Fibroblast of skin of abdomen (primary cell): ENCODE measurements around the gene NUP210L. TPM values are rescaled to one million over a fixed set of nuclear protein-coding genes. Genes with fewer than 3 reads are reported as not detected.

Source experiments
- DNase-seq: peaks from one replicate; pipeline ENCODE4 v3.0.0-alpha.2; 2013
- polyA plus RNA-seq, 2 experiments: library from polyadenylated mRNA; unstranded; fragments of 120-200 nt; gene quantifications; one replicate each; pipeline ENCODE4 v1.2.1, GENCODE V29; 2013; ENCODE audit not compliant: insufficient read length in 2 of 2

NUP210L gene
- polyA plus RNA-seq (2013, experiment 1 of 2; ENCODE audit: insufficient read length), result not detected
- not detected for polyA plus RNA-seq (2013, experiment 2 of 2; ENCODE audit: insufficient read length)

DNA sequence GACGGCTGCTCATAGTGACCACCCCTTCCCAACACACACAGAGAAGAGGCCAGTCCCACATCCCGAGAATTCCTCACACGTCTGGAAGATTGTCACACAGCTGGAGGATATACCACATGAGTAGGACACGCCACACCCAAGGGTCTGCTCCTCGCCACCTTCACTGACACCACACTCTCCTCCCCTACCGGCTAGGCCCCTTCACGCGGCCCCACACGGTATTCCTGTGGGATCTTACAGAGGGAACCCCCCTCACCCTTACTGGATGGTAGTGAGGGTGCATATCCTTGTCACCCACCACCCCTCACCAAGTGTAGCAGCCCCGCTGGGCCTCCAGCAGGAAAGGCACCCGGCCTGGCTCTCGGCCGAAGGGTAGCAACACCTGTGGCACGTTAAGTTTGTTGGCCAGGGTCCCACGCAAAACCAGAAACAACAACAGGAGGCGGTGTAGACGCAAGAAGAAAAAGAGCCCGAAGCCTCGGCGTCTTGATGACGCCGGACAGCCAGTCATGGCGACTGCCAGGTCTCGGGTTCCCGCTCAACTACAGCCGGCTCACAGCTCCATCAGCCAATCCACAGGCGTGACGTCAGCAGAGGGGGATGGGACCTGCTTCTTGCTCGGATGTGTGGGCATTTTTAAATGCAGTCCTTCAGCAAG lies at the start of gene NUP210L:
TSS of gene NUP210L (minus strand) at position 540 of the 658 bp plus-strand sequence.
- peak; percentile 10 for DNase-seq

DNA sequence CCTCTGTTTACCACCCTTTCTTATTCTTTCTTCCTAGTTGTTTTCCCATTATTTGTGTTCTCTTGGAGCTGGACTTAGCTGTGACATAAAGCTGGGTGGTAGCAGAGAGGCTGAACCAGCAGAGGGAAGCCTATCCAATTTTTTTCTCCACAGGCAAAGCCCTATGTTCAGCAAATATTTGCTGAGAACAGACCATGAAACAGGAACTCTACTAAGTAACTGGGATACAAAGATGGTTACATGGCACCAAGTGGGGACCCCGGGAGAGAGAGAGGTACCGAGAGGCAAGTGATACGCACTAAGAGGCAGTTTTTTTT lies 44.6 kb upstream of the NUP210L start:
- DNase-seq, result no peak

DNA sequence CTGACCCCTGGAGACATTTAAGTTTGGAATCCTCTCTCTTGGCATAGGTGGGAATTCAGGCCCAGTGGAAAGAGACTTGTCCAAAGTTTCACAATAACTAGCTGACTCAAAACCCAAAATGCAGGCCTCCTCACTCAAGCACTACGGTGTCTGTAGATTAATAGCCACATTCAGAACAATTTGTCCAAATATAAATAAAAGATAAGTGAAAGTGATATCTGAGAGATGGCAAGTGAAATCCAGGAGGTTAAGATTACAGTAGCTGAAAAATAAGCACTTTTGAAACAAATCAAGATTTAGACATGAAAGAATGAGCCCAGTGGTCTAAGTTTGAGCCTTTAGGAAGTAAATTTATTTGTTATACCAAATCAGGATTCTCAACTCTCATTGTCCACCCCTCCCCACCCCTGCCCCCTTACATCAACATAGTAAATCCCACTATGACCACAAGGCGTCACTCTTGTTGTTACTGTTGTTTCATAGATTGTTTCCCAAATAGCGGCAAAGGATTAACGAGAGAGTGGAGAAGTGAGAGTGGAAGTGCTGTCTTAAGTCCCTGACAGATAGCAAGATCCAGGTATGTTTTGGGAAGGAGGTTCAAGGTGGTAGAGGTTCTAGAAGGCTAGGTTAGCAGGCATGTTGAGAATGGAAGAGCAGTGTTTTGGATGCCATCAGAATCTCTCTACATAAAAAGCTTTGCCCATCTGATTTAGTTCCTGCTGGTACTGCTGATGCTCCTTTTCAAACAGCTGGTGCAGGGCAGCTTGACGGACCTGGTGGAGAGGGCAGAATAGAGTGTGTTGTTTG lies 44.1 kb upstream of the NUP210L start:
- DNase-seq, result peak; percentile 54

DNA sequence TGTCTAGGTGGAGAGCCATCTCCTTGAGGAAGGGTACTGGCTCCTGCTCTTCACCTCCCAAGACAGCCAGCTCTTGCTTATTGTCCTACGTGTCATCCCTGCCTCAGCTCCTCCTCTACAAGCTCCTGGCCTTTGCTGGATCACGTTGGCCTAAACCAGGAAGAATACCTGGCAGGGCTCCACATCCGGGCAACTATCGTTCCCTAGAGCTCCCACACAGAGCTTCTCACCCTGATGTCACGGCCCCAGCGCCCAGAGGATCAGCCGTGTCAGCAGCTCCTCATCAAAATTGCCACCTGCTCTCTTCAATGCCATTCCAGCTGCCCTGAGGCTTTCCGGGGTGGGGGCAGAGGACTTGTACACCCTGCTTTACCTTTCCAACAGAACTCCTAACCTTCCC lies 38.9 kb upstream of the NUP210L start:
- no peak for DNase-seq

DNA sequence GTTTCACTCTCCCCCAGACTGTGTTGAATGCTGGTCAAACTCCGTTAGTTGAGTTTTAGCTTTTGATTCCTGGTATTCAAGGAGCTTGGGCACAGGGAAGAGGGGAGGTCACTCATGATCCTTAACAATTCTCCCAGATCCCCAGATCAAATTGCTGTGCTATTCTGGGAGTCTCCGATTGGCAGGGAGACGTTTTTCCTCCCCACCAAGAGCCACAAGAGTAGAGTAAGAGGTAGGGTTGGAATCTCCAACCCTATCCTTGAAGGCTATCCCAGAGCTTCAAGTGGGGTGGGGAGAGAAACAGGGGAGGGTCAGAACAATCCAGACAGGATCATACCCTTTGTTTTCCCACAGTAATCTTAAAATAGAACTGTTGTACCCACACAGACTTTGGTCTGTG lies 37.6 kb upstream of the NUP210L start:
- no peak for DNase-seq

DNA sequence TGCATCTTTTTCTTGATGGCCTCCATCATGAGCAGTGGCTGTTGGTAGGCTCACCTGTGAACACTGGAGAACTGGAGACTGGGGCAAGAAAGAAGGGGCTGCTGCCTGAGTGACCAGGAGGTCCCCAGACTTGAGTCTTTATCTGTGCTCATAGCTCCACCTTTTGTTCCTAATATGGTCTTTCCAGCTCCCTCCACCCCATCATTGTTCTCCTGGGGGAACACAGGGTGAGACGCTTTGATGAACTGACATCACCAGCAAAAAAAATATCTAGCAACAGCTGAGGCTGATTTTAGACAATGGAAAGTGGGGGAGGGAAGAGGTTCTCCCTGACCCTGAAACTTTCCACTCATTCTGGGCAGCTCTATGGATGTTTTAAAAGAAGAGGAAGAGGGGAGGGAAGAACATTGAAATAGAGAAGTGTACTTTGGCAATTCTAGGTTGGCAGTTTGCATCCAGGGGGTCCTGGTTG lies 37.2 kb upstream of the NUP210L start, which contains the start of gene TPM3:
TSS of gene TPM3 (minus strand) at position 111 of the 472 bp plus-strand sequence. CDS start at position 29, 82 bp downstream.
- DNase-seq, result no peak

DNA sequence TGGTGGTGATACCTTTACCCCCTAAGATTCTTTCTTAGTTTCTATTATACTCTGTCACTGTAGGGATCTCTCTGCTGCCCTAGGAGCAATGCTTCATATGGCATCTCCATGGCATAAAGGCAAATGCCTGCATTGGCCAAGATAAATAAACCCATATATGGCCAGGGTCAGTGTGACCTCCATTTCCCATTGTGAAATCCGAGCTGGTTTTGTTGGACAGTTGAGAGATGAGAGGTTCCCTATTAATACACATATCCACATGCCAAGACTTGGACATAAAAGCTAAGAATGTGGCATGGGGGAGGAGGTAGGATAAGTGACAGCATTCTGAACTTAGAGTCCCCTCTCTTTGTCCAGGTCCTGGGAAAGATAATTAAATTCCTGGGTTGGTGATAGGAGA lies 35.7 kb upstream of the NUP210L start:
- DNase-seq, result no peak

DNA sequence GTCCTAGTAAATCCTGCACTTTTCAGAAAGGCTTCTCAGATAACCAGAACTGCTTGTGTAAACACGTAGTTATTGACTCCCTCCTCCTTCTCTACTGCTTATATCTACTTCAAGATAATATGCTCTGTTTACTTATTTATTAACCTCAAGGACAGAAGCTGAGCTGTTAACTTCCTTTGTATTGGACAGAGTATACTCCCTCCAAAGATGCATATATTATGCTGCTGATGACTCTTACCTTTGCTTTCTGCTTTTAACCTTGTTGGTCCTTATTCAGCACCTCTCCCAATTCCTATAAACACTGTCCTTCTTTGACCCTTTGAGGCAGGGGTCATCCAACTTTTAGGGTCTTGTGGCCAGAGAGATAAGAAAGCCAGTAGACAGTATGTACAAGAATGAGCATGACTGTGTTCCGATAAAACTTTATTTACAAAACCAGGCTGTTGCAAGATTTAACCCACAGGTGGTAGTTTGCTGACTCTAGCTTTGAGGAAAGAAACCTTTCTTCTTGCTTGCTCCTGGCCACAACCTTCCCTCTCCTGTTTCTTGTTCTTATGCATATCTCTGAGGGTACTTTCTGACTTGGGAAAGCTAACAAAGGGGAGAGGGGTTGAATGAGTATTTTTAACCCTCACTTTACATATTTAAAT lies 32.1 kb upstream of the NUP210L start:
- no peak for DNase-seq

DNA sequence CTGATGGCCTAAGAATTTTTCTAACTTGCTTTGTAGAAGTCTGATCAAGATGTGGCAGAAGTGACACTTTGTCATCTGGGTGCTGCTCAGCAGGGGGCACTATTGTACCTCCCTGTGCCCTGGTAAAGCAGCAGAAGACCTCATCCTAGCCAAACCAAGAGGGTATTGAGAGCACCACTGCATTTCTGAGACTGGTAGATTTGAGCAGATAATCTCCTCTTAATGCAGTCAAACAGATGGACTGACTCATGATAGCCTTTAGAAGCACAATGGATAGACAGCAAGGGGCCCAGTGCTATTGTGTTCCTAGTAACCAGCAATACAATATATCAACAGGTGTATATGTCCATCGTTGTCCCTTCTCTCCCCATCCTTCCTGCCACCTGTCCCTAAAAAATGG lies 31.3 kb upstream of the NUP210L start:
- DNase-seq, result no peak

DNA sequence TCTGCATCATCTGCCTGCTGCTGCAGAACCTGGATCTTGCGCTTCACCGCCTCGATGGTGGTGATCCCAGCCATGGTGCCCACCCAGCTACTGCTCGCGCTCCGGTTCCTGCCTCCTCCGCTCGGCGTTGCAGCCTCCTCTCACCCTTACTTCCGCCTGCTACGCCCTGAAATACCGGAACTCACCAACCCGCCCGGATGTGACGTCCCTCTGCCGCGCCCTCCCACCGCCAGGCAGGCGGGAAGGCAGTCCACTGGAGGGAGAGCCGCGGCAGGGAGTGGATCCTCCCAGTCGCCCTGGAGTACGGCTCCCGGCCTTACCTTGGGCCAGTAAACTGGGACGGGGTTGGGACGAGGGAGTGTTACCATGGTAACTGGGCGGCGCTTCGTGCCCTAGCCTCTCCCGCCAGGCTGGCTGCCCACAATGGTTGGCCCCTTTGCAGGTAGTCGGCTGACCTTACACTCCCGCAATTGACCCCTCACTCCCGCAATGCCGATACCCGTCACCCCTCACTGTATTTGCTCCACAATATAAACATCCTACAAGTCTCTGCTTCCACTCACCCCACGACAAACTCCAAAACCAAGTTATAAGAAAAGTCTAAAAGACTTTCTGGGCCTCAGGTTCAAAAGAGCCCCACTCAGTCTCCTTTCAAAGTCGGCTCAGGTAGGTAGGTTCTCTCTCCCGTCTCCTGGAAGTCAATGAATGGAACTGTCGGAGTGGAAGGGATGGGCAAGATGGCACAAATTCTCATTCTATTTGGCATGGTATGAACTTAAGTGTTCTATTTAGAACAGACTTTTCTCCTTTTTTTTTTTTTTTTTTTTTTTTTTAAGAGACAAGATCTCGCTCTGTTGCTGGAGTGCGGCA lies 28.4 kb upstream of the NUP210L start:
- DNase-seq, result peak; percentile 95

DNA sequence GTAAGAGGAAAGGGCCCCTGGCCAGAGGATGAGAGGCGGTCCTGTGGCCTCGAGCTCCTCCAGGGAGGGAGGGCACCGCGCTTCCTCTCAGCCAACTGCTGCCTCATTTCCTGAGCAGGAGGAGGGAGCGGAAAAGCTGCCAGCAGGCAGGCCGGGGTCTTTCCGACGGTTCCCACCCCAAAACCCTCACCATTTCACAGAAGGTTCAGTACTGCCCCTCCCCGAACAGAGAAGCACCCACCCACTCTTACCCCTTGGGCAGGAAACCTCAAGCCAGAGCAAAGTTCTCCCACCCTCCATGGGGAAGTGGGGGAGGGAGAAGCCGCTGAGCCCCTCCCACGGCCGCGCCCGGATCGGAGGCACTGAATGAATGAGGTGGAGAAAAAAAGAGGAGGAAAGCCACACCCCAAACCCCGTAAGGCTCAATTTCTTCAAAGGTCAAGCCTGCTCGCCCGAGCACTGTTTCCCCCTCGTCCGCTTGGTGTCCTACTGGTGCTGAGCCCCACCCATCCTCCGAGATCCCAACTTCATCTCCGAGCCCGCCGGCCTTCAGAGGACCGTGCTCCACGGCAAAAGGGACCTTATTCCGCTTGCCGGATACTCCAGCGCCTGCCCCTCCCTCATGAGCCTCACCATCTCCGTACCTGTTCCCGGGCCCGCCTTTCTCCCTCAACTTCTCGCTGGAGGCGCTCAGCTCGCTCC lies 27.6 kb upstream of the NUP210L start:
- DNase-seq, result peak; percentile 65

DNA sequence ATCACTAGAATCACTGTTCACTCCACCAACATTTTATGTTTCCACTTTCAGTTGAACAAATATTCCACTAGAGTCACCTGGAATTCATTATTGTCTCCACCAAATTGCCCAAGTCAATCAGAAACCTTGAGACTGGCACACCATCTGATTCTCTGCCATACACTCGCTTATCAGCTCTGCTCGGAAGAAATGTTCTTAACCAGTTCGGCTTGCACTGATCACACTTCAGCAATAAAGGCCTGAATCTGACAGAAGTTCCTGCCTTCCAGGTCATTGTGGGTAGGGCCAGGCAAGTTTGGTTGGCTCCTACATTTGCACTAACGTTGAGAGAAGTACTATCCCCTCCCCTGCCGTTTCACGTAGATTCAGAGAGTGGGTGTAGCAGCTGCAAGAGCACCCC lies 27.1 kb upstream of the NUP210L start:
- no peak for DNase-seq

DNA sequence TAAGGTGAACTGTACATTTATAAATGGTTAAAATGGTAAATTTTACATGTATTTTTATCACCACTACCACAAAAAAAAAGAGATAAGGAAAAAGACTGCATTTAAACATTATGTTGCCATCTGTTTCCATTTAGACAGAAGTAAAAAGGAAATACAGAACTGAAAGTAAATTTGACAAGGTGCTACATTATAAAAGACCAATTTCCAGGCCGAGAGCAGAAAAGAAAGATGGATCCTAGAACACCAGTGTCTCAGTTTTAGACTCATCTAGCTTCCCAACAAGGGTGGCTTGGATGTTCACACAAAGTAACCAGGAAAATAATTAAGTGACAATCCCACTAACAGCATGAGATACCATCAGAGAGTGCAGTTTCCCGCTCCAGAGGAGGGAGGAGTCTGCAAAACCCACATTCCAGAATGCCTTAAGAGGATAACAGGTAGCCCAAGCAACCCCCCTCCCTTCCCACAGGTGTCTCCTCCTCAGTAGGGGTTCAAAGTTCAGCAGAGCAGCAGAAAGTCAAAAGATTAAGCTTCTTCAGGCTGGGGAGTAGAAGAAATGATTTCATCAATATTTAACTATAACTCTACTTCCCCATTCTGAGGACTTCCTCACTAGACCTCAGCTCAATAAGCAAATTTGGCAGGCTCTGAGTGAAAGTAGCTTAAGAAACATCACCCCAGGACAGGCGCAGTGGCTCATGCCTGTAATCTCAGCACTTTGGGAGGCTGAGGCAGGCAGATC lies 25.2 kb upstream of the NUP210L start:
- DNase-seq, result no peak

DNA sequence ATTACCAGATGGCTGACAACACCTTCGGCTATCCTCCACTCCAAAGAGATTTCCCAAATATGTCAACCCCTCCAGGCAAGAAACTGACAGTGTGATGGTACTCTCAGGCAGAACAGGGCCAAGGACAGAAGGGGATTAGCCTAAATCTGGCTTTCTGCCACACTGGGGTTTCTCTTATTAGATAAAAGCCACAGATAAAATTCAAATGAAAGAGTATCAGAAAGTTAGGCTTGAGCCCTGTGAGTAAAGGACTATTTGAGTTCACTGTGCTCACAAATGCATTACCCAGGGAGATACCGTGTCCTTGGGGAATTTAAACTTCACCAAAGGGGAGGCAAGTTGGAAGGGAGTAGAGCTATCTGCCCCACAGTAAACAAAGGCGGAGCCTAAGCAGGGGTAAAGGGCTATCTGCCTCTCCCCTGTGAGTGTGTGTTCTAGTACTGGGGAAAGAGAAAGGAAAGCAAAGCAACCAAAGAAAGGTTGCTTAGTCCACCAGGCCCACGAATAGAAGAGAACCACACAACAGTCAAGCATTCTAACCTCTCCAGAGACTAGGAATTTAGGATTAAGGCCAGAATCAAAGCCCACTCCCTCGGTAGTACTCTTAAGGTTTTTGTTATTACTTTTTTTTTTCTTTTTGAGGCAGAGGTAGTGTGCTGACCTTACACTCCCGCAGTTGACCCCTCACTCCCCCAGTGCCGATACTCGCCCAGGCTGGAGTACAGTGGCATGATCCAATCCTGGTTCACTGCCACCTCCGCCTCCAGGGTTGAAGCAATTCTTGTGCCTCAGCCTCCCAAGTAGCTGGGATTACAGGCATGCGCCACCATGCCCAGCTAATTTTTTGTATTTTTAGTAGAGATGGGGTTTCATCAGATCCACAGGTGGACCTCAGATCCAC lies 24.3 kb upstream of the NUP210L start:
- DNase-seq, result no peak

DNA sequence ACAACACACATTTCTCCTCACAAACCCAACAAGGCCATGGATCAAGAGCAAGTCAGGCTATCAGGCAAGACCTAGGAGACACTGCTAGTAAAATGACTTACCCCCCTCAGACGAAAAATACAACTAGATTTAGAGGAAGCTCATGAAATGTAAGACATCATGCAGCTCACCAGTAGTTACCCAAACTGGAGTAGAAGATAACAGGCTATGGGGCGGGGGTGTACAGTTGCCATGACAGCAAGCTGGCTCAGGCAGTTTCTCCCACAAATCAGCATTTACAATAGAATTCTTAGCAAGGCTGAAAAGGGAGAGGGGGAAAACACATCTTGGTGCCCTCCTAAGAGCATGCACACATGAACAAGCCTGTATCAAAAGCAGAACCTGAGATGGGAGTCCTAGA lies 23.1 kb upstream of the NUP210L start:
- DNase-seq, result no peak

DNA sequence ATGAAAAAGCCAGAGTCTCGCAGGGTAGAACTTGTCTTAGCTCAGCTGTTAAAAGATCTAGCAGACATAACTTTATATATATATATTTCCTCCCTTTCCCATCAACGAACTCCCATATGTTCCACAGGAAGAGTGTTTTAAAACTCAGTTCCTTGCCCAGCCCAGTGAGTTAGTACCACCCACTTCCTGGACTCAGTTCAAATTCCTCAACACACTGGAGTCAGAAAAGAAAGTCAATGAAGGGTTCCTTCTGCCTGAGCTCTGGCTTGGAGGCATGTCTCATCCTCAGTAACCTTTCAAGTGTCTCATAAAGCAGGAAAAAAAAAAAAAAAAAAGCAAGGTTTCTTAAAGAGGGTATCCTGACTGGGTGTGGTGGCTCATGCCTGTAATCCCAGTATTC lies 21.5 kb upstream of the NUP210L start:
- DNase-seq, result peak; percentile 72

DNA sequence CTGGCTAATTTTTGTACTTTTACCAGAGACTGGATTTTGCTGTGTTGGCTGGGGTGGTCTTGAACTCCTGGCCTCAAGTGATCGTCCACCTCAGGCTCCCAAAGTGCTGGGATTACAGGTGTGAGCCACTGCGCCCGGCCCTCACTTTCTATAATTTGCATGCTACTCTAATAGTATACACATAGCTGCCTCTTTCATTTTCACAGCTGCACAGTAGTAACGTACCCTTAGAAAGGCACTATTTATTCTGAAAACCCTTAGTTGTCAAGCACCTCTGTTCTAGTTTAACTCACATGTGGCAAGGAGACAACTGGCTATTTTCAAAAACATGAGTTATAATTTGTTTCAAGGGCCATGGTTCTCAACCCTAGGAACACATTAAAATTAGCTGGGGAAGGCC lies 19.8 kb upstream of the NUP210L start:
- DNase-seq, result no peak

DNA sequence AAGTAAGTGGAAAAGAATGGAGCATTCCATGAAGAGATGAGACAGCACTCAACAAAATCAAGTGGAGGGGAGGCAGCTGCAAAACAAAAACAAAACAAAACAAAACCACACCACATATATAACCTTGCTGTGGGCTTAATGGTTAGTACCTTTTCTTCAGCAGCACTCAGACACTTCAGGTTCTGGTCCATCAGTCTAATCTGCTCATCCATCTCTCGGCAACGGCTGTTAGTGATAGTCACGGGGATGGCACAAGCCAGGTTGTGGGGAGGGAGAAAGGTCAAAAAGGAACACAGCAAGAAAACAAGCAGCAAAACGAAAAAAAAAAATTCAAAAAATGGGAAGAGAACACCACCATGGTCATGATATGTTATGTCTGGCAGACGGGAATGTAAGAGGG lies 17.0 kb upstream of the NUP210L start:
- no peak for DNase-seq

DNA sequence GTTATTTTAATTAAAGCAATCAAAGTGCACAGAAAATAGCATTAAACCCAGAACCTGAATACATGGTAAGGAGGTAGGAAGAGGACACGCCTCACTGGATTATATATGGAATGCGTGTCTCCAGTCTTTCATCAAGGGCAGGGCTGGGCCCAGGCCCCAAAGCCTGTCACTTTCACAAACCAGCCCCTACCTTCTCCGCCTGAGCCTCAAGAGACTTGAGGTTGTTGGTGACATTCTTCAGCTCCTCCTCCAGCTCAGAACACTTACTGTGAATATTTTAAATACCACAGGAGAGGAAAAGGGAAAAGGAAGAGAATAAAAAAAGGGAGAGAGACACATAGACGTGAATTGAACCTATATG lies 16.3 kb upstream of the NUP210L start:
- no peak for DNase-seq
